Measurements from ENCODE around the gene PBX1.

- TF ChIP-seq, protein P1, sequence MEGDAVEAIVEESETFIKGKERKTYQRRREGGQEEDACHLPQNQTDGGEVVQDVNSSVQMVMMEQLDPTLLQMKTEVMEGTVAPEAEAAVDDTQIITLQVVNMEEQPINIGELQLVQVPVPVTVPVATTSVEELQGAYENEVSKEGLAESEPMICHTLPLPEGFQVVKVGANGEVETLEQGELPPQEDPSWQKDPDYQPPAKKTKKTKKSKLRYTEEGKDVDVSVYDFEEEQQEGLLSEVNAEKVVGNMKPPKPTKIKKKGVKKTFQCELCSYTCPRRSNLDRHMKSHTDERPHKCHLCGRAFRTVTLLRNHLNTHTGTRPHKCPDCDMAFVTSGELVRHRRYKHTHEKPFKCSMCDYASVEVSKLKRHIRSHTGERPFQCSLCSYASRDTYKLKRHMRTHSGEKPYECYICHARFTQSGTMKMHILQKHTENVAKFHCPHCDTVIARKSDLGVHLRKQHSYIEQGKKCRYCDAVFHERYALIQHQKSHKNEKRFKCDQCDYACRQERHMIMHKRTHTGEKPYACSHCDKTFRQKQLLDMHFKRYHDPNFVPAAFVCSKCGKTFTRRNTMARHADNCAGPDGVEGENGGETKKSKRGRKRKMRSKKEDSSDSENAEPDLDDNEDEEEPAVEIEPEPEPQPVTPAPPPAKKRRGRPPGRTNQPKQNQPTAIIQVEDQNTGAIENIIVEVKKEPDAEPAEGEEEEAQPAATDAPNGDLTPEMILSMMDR (IDR thresholded peaks at IDR 0.05), result no peak
- TF ChIP-seq POLR2A (IDR thresholded peaks at IDR 0.05), result no peak
- no peak for TF ChIP-seq POLR2AphosphoS5 (IDR thresholded peaks at IDR 0.05)
These were observed 244.4 kb downstream of the PBX1 start for GRCh38 chr1:164803366-164803765.
